ENCODE data around the gene PRDX1.

- TF ChIP-seq CTCF (IDR thresholded peaks at IDR 0.05; ENCODE audit: borderline replicate concordance, extremely low read depth, low read length, poor library complexity, severe bottlenecking) (no peak), EZH2 (IDR thresholded peaks at IDR 0.05; ENCODE audit: borderline replicate concordance, low read depth, low read length, severe bottlenecking) (no peak)
Observed at GRCh38 chr1:45503462-45504360, 18.0 kb downstream of the PRDX1 start.

Measured in DND-41 (cell line).